Omental fat pad (tissue), 4 donors: ENCODE data around the gene RNASE8. TPM values are rescaled to one million over a fixed set of nuclear protein-coding genes. Genes with fewer than 3 reads are reported as not detected.
"Not testable (repeated sequence)": the region's sequence is repeated elsewhere in the genome, so short reads cannot be mapped to it uniquely, and the experiment has no call there.

Source experiments
- ATAC-seq: fragments of 150-250 bp; one replicate; pipeline ENCODE4 v1.9.1; 2016; ENCODE audit warnings: mild to moderate bottlenecking, moderate library complexity; ENCODE audit not compliant: low FRiP score
- DNase-seq: peaks from one replicate; pipeline ENCODE4 v3.0.0-alpha.2; 2019; ENCODE audit warnings: low spot score
- total RNA-seq, 4 donors: library from RNA; depleted of rRNA; stranded (reverse); fragments of >200 nt; gene quantifications; one replicate each; pipeline ENCODE4 v1.1.0, GENCODE V29; 2016
- TF ChIP-seq, protein P1 (sequence below), 3 donors: fragments of 450-650 bp; IDR thresholded peaks; one replicate each; pipeline ENCODE4 v1.5.1; 2016 to 2017; ENCODE audit warnings: antibody characterized with exemption in 3 of 3, mild to moderate bottlenecking in 3 of 3, moderate library complexity in 2 of 3

RNASE8 gene
- total RNA-seq, 4 donors from 2014 or later = not detected

- ATAC-seq (peak; percentile 78), DNase-seq (no peak)
- TF ChIP-seq, protein P1, sequence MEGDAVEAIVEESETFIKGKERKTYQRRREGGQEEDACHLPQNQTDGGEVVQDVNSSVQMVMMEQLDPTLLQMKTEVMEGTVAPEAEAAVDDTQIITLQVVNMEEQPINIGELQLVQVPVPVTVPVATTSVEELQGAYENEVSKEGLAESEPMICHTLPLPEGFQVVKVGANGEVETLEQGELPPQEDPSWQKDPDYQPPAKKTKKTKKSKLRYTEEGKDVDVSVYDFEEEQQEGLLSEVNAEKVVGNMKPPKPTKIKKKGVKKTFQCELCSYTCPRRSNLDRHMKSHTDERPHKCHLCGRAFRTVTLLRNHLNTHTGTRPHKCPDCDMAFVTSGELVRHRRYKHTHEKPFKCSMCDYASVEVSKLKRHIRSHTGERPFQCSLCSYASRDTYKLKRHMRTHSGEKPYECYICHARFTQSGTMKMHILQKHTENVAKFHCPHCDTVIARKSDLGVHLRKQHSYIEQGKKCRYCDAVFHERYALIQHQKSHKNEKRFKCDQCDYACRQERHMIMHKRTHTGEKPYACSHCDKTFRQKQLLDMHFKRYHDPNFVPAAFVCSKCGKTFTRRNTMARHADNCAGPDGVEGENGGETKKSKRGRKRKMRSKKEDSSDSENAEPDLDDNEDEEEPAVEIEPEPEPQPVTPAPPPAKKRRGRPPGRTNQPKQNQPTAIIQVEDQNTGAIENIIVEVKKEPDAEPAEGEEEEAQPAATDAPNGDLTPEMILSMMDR (IDR thresholded peaks at IDR 0.05) = no peak
Observed at GRCh38 chr14:21038441-21039422, 18.9 kb upstream of the RNASE8 start.

- DNase-seq = no peak
- TF ChIP-seq, protein P1 (IDR thresholded peaks at IDR 0.05) = no peak
- ATAC-seq = peak; percentile 11
Observed at GRCh38 chr14:21039585-21040369, 17.8 kb upstream of the RNASE8 start.

- TF ChIP-seq, protein P1 (IDR thresholded peaks at IDR 0.05) = no peak
- ATAC-seq (no peak), DNase-seq (no peak)
Observed at GRCh38 chr14:21040370-21040925, 17.2 kb upstream of the RNASE8 start.

DNA sequence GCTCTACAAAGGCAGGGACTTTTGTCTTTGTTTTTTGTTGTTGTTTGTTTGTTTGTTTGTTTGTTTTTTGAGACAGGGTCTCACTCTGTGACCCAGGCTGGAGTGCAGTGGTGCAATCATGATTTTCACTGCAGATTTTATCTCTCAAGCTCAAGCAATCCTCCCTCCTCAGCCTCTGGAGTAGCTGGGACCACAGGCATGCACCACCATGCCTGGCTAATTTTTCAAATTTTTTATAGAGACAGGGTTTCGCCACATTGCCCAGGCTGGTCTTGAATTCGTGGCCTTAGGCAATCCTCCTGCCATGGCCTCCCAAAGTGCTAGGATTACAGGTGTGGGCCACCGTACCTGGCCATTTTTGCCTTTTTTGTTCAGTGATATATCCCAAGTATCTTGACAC is 16.7 kb upstream of the RNASE8 start:
- not testable (repeated sequence) for DNase-seq, ATAC-seq

GRCh38 chr14:21041676-21042433 is 15.8 kb upstream of the RNASE8 start, which contains the start of gene RNASE7:
RNASE7 (plus strand) TSS chr14:21042362; CDS start chr14:21042993, 631 bp downstream.
- TF ChIP-seq, protein P1 (IDR thresholded peaks at IDR 0.05) = no peak
- DNase-seq = no peak
- no peak for ATAC-seq

- DNase-seq = no peak
- TF ChIP-seq, protein P1 (IDR thresholded peaks at IDR 0.05) = no peak
- no peak for ATAC-seq
Observed at GRCh38 chr14:21042918-21043317, 14.7 kb upstream of the RNASE8 start.
